GM21423 (cell line): ENCODE results near the gene METTL14.
A peak's percentile ranks its signal among the peaks of the same experiment; 100 is the strongest.
"Not testable (repeated sequence)": the region's sequence is repeated elsewhere in the genome, so short reads cannot be mapped to it uniquely, and the experiment has no call there.

Experiments used
- ATAC-seq: cut with Tn5 transposase; IDR thresholded peaks from one replicate; pipeline ENCODE4 v1.9.1; 2021; ENCODE audit warnings: mild to moderate bottlenecking, moderate library complexity; ENCODE audit not compliant: unreplicated experiment

Gene METTL14

DNA sequence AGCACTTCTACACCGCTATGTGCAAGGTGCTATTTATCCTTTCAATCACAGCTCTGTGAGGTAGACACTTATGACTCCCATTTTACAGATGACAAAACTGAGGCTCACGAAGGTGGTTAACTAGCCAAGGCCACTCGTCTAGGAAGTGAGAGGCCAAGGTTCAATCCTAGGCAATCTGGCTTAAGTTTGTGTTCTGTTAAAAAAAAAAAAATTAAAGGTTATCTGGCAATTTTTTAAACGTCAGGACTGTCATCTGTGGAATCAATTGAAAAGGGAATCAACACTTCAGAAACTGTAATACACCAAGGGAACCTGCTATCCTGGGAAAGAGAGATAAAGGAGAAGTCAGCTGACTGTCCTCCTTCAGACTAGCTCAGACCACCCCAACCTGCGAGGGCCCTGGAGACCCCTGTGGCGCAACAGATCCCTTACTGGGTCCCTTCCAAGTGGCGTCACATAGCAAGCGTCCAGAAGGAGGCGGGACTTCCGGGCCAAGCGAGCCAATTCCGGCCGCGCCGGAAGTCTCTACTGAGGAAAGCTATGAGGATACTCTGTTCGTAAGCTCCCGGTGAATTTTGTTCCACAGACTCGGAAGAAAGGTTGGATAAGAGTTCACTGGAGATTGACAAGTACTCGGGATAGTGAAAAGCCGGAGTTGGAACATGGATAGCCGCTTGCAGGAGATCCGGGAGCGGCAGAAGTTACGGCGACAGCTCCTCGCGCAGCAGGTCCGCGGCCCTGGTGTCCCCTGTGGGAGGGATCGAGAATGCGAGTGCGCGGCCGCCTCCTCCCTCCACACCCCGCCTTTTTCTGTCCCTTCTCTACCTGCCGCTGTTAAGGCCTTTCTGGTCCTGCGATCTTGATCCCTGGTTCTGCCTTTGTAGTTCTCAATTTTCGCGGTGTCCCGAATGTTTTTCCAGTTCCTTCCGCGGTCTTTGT is at the start of gene METTL14:
TSS of gene METTL14 (plus strand) at position 520 of the 939 bp plus-strand sequence. CDS start at position 663, 143 bp downstream.
- peak; percentile 100 for ATAC-seq

DNA sequence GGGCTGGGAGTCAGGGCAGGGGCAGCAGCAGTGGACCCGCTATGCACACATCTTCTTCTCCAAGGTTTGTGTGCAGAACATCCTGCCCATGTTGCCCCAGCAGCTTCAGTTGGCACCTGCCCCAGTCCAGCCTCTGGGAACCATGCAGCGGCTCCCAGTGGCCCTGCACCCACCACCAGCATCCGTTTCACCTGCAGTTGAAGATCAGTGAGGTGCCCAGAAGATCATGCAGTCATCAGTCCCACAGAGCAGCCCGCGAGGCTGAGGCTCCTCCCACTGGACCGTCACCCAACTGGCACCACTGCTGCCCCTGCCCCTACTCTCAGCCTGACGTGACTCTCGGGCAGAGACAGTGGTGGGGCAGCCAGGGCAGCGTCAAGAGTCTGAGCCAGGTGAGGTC is 49.1 kb upstream of the METTL14 start:
- ATAC-seq = not testable (repeated sequence)

DNA sequence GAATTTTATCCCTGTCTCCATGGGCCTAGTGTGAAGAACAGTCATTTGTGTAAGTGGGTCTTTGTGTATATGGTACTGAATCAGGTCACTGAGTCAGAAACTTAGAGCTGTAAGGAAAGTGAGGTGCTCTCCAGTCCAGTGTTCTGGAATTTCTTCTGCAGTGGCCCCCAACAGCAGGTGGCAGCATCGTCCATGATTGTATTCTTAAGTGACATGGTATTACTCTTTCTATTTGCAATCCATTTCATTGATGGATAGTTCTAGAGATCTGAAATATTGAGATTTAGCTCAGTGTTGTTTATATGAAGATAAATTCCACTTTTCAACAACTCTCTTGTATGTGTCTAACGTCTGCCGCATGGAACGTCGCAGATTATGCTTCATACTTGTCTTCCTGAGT is 20.5 kb upstream of the METTL14 start:
- ATAC-seq = not testable (repeated sequence)

DNA sequence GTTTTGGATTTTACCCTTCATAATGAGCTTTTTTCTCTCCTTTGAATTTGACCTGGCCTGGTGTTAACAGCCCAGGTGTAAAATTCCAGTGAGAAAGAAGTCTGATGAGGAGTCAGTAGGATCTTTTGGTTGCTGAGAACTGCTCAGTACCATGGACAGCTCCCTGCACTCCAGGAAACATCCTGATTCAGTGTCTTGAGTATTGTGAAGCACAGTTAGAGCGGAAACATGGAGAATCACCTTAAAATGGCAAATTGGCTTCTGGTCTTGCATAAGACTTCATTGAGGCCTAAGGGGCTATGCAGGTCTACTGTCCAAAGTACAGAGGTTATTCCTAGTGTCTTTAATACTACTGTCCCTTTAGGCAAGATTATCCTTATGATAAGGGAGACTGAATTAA is 16.0 kb upstream of the METTL14 start:
- not testable (repeated sequence) for ATAC-seq

DNA sequence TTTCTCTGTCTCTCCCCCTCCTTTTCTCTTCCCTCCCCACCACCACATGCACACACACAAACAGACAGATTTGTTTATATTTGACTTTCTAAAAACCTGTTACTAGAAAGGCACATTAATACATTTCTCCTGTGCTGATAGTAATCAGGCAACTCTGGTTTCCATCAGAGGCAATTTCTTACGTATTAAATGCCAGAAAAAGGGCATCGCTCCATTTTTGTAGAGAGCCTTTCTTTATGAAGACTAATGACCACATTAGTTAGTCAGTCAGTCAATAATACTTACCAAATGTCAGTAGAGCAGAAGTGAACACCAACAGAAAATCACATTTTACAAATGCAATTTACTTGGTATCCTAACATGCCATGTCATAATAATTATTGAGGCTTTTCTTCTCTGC is 14.2 kb upstream of the METTL14 start:
- ATAC-seq = not testable (repeated sequence)

DNA sequence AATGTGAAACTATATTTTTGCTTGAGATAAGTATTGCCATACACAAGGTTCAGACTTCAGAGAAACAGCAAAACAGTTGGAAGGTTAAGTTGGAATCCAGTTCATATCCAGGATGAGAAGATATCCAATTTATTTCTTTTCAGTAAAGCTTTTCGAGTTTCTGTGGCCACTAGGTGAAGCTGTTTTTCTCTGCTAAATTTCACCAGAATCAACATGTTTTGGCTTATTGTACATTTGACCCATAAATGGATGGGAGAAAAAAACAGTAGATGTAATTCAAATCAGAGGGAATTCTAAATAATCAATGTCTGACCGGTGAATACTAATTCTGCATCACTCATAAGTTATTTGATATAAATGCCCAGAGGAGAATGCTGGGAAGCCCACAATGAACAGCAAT is 9.1 kb upstream of the METTL14 start:
- ATAC-seq = no peak

DNA sequence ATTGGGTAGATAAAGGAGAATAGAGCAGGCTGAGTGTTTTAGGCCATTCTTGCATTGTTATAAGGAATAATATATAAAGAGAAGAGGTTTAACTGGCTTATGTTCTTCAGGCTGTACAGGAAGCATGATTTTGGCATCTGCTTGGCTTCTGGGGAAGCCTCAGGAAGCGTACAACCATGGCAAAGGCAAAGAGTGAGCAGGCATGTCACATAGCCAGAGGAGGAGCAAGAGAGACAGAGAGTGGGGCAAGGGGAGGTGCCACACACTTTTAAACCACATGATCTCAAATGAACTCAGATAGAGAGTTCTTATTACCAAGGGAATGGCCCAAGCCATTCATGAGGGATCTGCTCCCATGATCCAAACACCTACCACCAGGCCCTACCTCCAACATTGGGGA is 4.4 kb upstream of the METTL14 start:
- no peak for ATAC-seq

DNA sequence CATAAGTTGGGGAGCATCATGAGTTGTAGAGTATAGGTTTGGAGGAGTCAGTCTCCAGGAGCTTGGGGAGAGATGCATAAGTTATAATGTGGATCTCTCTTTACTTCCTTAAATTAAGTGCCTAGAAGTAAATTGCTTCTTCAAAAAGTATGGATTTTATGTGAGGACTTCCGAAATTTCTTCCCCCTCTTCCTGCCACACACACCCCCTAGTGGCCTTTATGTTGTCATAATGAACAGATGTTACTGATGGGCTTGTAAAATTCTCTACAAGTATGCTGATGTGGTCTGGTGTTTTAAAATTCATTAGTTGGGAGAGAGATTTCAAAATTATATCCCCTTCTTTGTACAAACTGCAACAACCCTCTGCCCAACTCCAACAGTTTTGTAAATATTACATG is 2.3 kb upstream of the METTL14 start:
- no peak for ATAC-seq

DNA sequence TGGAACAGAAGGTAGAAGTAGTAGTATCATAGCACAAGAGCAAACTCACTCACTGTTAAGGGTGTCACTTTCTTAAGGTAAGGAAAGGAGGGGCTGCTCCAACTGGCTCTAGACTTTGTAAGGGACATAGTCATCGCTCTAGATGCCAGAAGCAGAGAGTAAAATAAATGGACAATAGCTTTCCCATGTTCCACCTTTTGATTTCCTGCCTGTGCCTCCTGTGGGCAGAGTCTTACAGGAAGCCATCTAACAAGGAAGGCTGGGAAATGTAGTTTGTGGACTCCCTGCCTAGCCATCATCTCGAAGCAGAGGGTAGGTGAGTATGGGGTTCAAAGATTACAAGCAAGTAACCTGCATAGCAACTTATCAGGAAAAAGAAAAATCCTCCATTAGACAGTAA is 1.7 kb upstream of the METTL14 start:
- ATAC-seq = no peak

DNA sequence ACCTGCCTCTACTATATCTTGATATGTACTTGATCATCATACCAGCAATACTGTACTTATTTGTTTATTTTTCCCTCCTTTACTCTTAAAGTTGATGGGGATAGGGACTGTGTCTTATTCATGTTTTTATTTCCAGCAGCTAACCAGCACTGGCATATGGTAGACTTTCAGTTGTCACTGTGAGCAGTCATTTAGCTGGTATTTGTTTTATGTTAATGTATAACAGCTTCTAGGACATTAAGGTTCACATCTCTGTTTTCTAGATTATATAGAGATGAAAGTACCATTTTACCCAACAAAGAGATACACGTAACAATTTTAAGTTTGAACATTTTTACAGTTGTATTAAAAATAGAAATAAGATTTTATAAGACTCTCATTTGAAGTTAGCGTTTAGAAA is 17.9 kb downstream of the METTL14 start:
- no peak for ATAC-seq

DNA sequence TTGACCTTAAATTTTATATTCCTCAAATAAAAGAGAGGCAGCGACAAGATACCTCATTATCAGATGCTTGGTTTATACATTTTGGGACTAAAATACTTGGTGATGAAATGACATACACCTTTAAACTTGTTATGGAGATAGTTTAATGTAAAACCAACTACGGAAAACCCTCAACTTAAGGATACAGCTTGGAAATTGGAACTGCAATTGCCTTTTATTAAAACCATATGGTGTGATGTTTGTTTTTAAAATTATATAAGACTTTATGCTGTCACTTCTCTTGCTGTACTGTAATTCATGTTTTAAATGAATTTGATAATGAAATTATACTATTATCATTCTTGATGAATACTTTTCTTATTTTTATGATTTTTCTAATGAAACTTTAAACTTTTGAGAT is 25.9 kb downstream of the METTL14 start:
- ATAC-seq = no peak

DNA sequence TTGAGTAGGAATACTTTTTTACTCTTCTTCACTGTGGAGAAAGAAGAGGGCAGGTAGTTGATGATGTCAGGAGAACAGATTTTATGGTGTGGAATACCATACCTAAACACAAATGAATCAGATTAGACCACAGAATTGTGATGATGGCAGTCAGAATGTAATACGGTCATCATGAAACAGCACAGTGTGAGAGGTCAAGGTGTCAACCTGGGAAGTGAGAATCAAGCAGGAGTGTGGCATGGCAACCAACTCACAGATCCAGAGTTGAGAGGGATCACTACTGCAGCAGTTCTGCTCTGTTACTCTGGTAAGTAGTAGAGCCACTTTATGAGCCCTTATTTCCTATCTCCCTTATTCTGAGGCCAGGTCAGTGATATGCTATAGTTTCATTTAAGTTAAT is 27.7 kb downstream of the METTL14 start:
- ATAC-seq = peak; percentile 48

DNA sequence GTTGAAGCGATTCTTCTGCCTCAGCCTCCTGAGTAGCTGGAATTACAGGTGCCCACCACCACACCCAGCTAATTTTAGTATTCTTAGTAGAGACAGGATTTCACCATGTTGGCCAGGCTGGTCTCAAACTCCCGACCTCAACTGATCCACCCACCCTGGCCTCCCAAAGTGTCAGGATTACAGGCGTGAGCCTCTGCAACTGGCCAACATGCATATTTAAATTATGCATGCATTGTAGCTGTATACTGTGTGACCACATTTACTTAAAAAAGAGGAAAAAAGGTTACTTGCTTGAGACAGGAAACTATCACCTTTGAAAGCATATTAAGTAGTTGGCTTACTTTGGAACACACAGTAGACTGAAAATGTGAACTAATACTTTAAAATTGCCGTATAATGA is 29.5 kb downstream of the METTL14 start:
- ATAC-seq = no peak

DNA sequence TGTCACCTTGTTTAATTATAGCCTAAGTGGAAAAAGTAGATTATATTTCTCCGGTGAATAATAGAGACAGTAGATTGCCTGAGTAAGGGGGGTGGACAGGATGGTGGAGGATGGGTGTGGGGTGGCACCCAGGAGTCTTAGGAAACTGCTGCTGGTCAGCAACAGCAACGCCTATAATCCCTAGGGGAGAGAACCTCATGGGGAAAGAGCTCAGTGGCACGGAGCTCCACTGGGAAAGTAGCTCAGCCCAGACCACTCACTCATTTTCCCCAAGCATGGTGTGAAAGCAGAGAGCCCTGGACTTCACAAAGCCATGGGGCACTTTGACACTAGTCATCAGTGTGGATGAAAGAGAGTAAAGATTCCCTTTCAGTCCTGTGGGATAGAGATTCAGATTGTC is 31.1 kb downstream of the METTL14 start:
- no peak for ATAC-seq

DNA sequence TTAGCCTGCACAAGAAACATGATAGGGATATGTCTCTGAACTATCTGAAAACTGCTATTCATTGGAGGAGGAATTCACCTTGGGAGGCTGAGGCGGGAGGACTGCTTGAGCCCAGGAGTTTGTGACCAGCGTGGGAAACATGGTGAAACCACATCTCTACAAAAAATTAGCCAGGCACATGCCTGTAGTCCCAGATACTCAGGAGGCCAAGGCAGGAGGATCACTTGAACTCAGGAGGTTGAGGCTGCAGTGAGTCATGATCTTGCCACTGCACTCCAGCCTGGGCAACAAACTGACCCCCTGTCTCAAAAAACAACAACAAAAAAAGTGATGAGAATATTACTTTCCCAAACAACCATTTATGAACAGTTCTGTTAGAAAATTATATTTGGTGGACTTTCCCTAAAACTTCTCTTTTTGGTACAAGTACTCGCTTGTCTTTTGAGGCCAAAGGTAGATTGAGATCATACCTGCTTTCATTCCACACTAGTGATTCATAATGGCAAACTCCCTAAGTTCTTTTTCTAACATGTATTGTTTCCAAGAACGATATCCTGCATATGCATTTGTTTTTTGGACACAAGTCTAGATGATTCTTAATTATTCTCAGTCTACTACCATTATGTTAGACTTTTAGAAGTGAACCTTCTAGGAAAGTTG is 33.4 kb downstream of the METTL14 start:
- ATAC-seq = no peak

DNA sequence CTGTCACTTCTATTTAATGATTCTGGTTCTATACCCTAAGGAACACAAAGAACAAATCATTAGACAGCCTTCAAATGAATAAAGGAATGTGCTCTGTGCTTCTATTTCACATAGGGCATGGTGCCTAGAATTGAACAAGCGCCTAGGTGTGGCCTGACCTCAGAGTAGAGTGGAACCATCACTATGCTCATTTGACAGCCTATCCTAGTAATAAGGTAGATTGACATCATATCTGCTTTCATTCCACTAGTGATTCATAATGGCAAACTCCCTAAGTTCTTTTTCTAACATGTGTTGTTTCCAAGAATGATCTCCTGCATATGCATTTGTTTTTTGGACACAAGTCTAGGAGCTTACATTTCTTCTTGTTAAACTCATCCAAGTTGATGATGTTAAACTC is 36.6 kb downstream of the METTL14 start:
- ATAC-seq = no peak

DNA sequence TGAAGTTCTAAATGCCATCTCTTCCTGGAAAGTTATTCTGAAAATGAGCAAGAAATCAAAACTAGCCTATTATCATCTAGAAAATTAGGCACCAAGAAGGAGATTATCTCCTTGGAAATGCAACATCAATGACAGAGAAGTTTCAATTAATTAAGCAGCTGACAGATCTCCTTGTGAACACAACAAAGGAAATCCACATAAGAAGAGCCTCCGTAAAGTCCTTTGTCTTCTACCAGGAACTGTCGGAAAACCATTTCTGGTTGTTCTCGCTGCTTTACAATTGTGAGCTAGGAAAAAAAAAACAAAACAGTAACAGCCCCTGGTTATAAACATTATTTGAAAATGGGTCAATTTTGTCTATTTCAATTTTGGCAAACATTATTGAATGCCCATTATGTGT is 38.2 kb downstream of the METTL14 start:
- ATAC-seq = no peak

DNA sequence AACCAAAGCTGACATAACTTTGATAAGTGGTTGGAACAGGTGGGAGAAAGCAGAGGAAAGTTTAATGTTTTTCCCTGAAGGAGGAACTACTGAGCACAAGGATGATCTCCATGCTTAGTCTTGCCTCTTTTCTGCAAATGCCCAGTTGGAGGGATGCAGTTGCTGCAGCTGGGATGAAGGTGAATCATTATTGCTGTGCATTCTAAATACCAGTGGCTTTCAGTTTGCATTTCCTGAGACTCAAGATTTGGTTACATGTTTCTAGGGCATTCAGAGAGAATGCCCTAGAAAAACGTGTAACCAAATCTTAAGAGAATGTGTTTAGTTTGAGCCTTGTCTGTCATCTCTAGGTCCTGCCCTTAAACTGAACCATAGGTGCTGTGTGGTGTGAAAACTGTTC is 42.2 kb downstream of the METTL14 start:
- no peak for ATAC-seq

DNA sequence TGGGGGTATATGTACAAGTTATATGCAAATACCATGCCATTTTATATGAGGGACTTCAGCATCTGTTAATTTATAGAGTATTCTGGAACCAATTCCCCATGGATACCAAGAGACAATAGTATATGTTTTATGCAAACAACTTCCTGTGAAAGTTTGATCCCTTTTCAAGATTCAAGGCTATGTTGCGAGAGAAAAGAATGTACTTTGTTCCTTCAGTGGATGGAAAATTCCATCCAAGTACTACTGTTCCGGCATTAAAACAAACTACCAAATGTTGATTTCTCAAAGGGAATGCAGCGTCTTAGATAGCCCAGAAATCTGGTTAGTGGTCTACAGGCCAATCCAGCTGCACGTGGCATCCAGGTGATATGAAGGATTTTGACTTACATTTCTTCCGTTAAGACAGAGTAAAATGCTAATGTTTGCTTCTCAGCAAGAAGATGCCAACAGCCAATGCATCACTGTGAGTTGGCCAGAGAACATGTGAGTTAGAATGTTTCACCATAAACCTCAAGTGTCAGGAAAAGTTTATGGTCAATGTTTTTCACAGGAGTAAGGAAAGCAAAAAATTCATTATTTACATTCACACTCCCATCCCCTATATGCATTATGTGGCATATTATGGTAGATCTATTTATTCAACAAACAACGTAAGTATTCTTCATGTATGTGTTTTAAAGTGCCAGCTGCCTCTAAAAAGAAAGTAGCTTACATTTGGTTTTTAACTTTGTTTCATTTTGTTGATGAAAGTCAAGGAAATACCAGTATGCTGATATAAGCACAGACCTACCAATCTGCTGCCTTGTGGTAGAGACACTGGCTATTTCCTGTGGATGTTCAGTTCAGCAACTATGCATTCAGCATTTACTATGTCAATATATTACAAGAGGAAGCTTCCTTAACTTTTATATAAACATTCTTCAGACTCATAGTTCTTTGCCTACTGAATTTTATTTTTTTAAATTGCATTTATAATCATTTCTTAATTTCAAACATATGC is 44.4 kb downstream of the METTL14 start:
- no peak for ATAC-seq

DNA sequence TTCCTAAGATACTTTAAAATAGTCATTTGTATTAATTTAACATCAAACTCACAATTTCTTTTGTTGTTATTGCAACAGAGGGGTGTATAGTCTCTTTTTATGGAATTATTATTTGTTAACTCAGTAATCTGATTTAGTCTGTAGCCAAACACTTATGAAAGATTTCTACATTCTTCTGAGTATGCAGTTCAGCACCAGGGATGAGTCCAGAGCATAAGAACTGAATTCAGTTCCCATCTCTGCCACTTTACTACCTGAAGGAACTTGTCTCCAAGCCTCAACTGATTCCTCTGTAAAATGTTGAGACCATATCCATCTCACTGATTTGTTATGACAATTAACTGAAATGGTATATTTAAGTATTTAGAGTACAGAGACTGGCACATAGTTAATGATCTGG is 45.5 kb downstream of the METTL14 start:
- no peak for ATAC-seq
